Liver (tissue), 9 donors: ENCODE data around the gene RPS6KC1. TPM values are rescaled to one million over a fixed set of nuclear protein-coding genes. Genes with fewer than 3 reads are reported as not detected.

Experiments used
- DNase-seq: peaks from one replicate; pipeline ENCODE4 v3.0.0-alpha.2; 2017; ENCODE audit warnings: low spot score
- H3K27ac ChIP-seq, 2 donors: one replicate each; pipeline ENCODE4 v1.7.0; 2013; ENCODE audit warnings: inconsistent platforms in 2 of 2, low read length in 2 of 2, control low read depth in 1 of 2, low read depth in 1 of 2, mild to moderate bottlenecking in 1 of 2
- H3K27me3 ChIP-seq, 4 donors: one replicate each; pipeline versions ENCODE4 v1.6.1 to v1.7.0; 2013; ENCODE audit warnings: low read length in 3 of 4, inconsistent platforms in 1 of 4, mild to moderate bottlenecking in 1 of 4, moderate library complexity in 1 of 4; ENCODE audit not compliant: control insufficient read depth in 4 of 4, insufficient read depth in 4 of 4
- H3K36me3 ChIP-seq, 4 donors: one replicate each; pipeline versions ENCODE4 v1.6.1 to v1.7.0; 2013; ENCODE audit warnings: low read length in 3 of 4, mild to moderate bottlenecking in 3 of 4, low read depth in 1 of 4, moderate library complexity in 1 of 4; ENCODE audit not compliant: control insufficient read depth in 4 of 4, insufficient read depth in 3 of 4
- H3K4me1 ChIP-seq, 4 donors: one replicate each; pipeline versions ENCODE4 v1.6.1 to v1.7.0; 2013; ENCODE audit warnings: low read length in 3 of 4, mild to moderate bottlenecking in 3 of 4, moderate library complexity in 1 of 4; ENCODE audit not compliant: control insufficient read depth in 4 of 4, insufficient read depth in 4 of 4
- H3K4me3 ChIP-seq, 3 donors: one replicate each; pipeline versions ENCODE4 v1.6.1 to v1.7.0; 2013; ENCODE audit warnings: low read length in 3 of 3, control low read depth in 1 of 3, low read depth in 1 of 3, mild to moderate bottlenecking in 1 of 3
- H3K9ac ChIP-seq, 2 donors: one replicate each; pipeline ENCODE4 v1.7.0; 2013; ENCODE audit warnings: low read length in 2 of 2, mild to moderate bottlenecking in 2 of 2, moderate library complexity in 2 of 2, control low read depth in 1 of 2, low read depth in 1 of 2
- H3K9me3 ChIP-seq, 4 donors: one replicate each; pipeline versions ENCODE4 v1.6.1 to v1.7.0; 2013; ENCODE audit warnings: low read length in 3 of 4; ENCODE audit not compliant: control insufficient read depth in 4 of 4
- GABPA ChIP-seq, 2 donors: IDR thresholded peaks in 1 of 2; conservative IDR thresholded peaks in 1 of 2; 2 replicates each; pipeline ENCODE4 v1.6.1; 2016; ENCODE audit warnings: antibody characterized with exemption in 2 of 2, mild to moderate bottlenecking in 1 of 2, moderate library complexity in 1 of 2
- HNF4A ChIP-seq, 2 donors: conservative IDR thresholded peaks; 2 replicates each; pipeline ENCODE4 v1.6.1; 2016; ENCODE audit warnings: antibody characterized with exemption in 2 of 2, mild to moderate bottlenecking in 2 of 2
- HNF4G ChIP-seq: IDR thresholded peaks from 2 replicates; pipeline ENCODE4 v1.6.1; 2016; ENCODE audit warnings: antibody characterized with exemption
- JUND ChIP-seq, 2 donors: IDR thresholded peaks; 2 replicates each; pipeline ENCODE4 v1.6.1; 2016; ENCODE audit warnings: antibody characterized with exemption in 2 of 2
- NR2F2 ChIP-seq: IDR thresholded peaks from 2 replicates; pipeline ENCODE4 v1.6.1; 2016; ENCODE audit warnings: antibody characterized with exemption
- RAD21 ChIP-seq, 2 donors: IDR thresholded peaks; 2 replicates each; pipeline ENCODE4 v1.6.1; 2016; ENCODE audit warnings: antibody characterized with exemption in 2 of 2, mild to moderate bottlenecking in 2 of 2
- TAF1 ChIP-seq: conservative IDR thresholded peaks from 2 replicates; pipeline ENCODE4 v1.6.1; 2016; ENCODE audit warnings: antibody characterized with exemption, mild to moderate bottlenecking
- WGBS: extraction: QIAGEN DNeasy Blood & Tissue Kit; methylation state at CpG from one replicate; pipeline ENCODE4 v1.1.7; 2013; 5-methylcytosine and 5-hydroxymethylcytosine counted together
- polyA plus RNA-seq, 2 donors: library from polyadenylated mRNA; stranded (reverse) in 1 of 2; unstranded in 1 of 2; fragments of 200-250 nt in 1 of 2; fragments of >200 nt in 1 of 2; fragmentation: Nextera tagmentation in 1 of 2; extraction: Ambion mirVana in 1 of 2; gene quantifications; one replicate each; pipeline versions ENCODE4 v1.2.1 to v1.2.3, GENCODE V29; 2013 to 2015
- total RNA-seq, 2 donors: library from RNA; depleted of rRNA; stranded (reverse); fragments of >200 nt; gene quantifications; one replicate each; pipeline ENCODE4 v1.2.3, GENCODE V29; 2014
- TF ChIP-seq, protein P1 (sequence below): fragments of 150-350 bp; IDR thresholded peaks from 2 replicates; pipeline ENCODE4 v1.5.1; 2017; ENCODE audit warnings: improper control_type of control experiment, low read depth, low read length; ENCODE audit not compliant: missing input control
- TF ChIP-seq, protein P2 (sequence below): IDR thresholded peaks from 2 replicates; pipeline ENCODE4 v1.6.1; 2016; ENCODE audit warnings: antibody characterized with exemption
- TF ChIP-seq, protein P3 (sequence below): IDR thresholded peaks from 2 replicates; pipeline ENCODE4 v1.6.1; 2016; ENCODE audit warnings: antibody characterized with exemption
- donor health status: healthy.
- donor health status: healthy.
- donor health status: healthy.
- donor health status: healthy.
- donor health status: healthy.

Gene RPS6KC1
- total and polyA plus RNA-seq, 4 donors, result 3.5 to 15.6 (median 9.8) TPM

DNA sequence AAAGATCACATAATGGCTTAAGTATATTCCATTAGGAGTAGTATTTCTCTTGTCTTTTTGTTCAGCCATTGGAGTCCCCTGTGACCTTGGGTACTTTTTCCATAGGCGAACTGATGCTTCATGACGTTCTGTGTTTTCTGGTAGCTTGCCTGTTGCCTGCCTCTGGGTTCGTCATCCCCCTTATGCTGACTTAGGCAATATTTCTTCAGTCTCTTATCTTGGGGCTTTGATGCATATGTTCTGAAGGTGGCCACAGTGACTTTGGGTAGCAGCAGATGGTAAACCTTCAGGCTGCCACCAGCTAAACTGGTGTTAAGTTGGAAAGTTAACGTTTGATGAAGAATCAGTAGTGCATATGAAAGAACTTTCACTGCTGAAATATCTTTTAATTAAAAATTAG is 170.2 kb downstream of the RPS6KC1 start:
- no peak for TF ChIP-seq GABPA (IDR thresholded peaks at IDR 0.05 in 1 of 2, conservative IDR thresholded peaks at IDR 0.05 in 1 of 2)
- TF ChIP-seq, protein P1, sequence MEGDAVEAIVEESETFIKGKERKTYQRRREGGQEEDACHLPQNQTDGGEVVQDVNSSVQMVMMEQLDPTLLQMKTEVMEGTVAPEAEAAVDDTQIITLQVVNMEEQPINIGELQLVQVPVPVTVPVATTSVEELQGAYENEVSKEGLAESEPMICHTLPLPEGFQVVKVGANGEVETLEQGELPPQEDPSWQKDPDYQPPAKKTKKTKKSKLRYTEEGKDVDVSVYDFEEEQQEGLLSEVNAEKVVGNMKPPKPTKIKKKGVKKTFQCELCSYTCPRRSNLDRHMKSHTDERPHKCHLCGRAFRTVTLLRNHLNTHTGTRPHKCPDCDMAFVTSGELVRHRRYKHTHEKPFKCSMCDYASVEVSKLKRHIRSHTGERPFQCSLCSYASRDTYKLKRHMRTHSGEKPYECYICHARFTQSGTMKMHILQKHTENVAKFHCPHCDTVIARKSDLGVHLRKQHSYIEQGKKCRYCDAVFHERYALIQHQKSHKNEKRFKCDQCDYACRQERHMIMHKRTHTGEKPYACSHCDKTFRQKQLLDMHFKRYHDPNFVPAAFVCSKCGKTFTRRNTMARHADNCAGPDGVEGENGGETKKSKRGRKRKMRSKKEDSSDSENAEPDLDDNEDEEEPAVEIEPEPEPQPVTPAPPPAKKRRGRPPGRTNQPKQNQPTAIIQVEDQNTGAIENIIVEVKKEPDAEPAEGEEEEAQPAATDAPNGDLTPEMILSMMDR, result no peak
- no peak for TF ChIP-seq TAF1
- TF ChIP-seq HNF4G, result no peak
- Histone ChIP-seq H3K9me3 (no peaks in the 10 kb centered on the region), H3K27me3 (no peaks in the 10 kb centered on the region), H3K9ac (no peak overlapping the region), H3K4me3 (no peak overlapping the region), H3K36me3 (no peaks in the 10 kb centered on the region), H3K27ac (no peak overlapping the region), H3K4me1 (no peaks in the 10 kb centered on the region)
- WGBS, result 91% methylated on average over 4 of the region's 4 CpGs
- DNase-seq, result no peak

DNA sequence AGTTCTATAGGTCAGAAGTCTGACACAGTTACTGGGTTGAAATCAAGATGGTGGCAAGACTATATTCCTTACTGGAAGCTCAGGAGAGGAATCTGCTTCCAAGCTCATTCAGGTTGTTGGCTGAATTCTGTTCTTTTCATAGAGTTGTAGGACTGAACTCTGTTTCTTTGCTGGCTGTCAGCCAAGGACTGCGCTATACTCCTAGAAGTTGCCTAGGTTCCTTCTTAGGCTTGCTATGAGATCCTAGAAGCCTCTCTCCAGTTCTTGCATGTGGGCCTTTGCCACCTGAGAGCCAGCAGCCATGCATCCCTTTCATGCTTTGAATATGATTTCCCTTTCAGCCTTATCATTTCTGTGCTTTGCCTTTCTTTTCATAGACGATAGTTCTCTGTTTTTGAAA is 176.4 kb downstream of the RPS6KC1 start:
- 93% methylated on average over 2 of the region's 2 CpGs for WGBS
- no peak overlapping the region for H3K9ac ChIP-seq
- no peak overlapping the region for H3K4me3 ChIP-seq
- no peaks in the 10 kb centered on the region for H3K4me1 ChIP-seq
- H3K36me3 ChIP-seq, result peaks cover 0 to 3% (median 0%) of the 10 kb centered on the region in 4 donors
- no peak for DNase-seq
- H3K27me3 ChIP-seq, result no peaks in the 10 kb centered on the region
- no peak overlapping the region for H3K27ac ChIP-seq
- TF ChIP-seq, protein P2, sequence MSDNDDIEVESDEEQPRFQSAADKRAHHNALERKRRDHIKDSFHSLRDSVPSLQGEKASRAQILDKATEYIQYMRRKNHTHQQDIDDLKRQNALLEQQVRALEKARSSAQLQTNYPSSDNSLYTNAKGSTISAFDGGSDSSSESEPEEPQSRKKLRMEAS, result no peak
- no peak for TF ChIP-seq NR2F2
- H3K9me3 ChIP-seq, result no peaks in the 10 kb centered on the region

DNA sequence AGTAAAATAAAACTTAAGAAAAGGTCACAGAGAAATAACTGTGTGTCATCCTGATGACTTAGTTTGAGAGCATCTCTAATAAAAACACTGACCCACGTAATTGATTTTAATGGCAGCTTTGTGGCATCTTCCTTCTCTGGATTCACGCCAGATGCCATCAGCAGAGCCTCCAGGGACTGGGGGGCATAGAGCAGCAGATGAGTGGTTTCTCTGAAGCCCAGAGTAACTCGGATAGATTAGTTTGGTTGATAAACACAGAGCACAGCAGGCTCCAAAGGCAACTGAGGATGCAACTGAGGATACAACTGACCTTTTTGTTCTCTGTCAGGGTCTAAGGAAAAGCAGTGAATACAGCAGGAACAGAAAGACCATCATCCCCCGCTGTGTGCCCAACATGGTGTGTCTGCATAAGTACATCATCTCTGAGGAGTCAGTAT is 180.8 kb downstream of the RPS6KC1 start:
- WGBS, result 87% methylated on average over 4 of the region's 4 CpGs
- no peaks in the 10 kb centered on the region for H3K4me1 ChIP-seq
- no peak for DNase-seq
- no peaks in the 10 kb centered on the region for H3K27me3 ChIP-seq
- TF ChIP-seq HNF4A (conservative IDR thresholded peaks at IDR 0.05), result no peak
- TF ChIP-seq GABPA (IDR thresholded peaks at IDR 0.05 in 1 of 2, conservative IDR thresholded peaks at IDR 0.05 in 1 of 2), result no peak
- TF ChIP-seq, protein P3, sequence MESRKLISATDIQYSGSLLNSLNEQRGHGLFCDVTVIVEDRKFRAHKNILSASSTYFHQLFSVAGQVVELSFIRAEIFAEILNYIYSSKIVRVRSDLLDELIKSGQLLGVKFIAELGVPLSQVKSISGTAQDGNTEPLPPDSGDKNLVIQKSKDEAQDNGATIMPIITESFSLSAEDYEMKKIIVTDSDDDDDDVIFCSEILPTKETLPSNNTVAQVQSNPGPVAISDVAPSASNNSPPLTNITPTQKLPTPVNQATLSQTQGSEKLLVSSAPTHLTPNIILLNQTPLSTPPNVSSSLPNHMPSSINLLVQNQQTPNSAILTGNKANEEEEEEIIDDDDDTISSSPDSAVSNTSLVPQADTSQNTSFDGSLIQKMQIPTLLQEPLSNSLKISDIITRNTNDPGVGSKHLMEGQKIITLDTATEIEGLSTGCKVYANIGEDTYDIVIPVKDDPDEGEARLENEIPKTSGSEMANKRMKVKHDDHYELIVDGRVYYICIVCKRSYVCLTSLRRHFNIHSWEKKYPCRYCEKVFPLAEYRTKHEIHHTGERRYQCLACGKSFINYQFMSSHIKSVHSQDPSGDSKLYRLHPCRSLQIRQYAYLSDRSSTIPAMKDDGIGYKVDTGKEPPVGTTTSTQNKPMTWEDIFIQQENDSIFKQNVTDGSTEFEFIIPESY, result no peak
- TF ChIP-seq JUND (IDR thresholded peaks at IDR 0.05), result no peak
- TF ChIP-seq, protein P1, result no peak
- TF ChIP-seq, protein P2, result no peak
- TF ChIP-seq RAD21 (IDR thresholded peaks at IDR 0.05), result no peak
- no peaks in the 10 kb centered on the region for H3K9me3 ChIP-seq
- H3K36me3 ChIP-seq, result peaks cover 0 to 3% (median 0%) of the 10 kb centered on the region in 4 donors
- no peak overlapping the region for H3K9ac ChIP-seq
- no peak overlapping the region for H3K4me3 ChIP-seq
- no peak overlapping the region for H3K27ac ChIP-seq
